GM12878 (cell line): ENCODE data around the gene SLC3A2. TPM values are rescaled to one million over a fixed set of nuclear protein-coding genes. Genes with fewer than 3 reads are reported as not detected.
A peak's percentile ranks its signal among the peaks of the same experiment; 100 is the strongest.

Source experiments
- BCLAF1 ChIP-seq: fragments of 450-650 bp; IDR thresholded peaks from 2 replicates; pipeline ENCODE4 v1.6.1; 2017; ENCODE audit warnings: antibody characterized with exemption, mild to moderate bottlenecking, moderate library complexity
- CBX3 ChIP-seq: fragments of 200-600 bp; sonication (generic); IDR thresholded peaks from 2 replicates; pipeline ENCODE4 v1.6.1; 2016; ENCODE audit warnings: low read depth, borderline replicate concordance
- CREB1 ChIP-seq: IDR thresholded peaks from 2 replicates; pipeline ENCODE4 v1.6.1; 2012; ENCODE audit warnings: low read depth, mild to moderate bottlenecking, inconsistent platforms
- IKZF1 ChIP-seq: fragments of 450-650 bp; conservative IDR thresholded peaks from 2 replicates; pipeline ENCODE4 v1.6.1; 2017; ENCODE audit warnings: antibody characterized with exemption, mild to moderate bottlenecking
- IRF4 ChIP-seq: IDR thresholded peaks from 2 replicates; pipeline ENCODE4 v1.6.1; 2011; ENCODE audit warnings: low read depth, low read length
- KLF5 ChIP-seq: fragments of 450-650 bp; IDR thresholded peaks from 2 replicates; pipeline ENCODE4 v1.6.1; 2014; ENCODE audit warnings: mild to moderate bottlenecking; ENCODE audit not compliant: partially characterized antibody
- MTA3 ChIP-seq: IDR thresholded peaks from 2 replicates; pipeline ENCODE4 v1.6.1; 2012; ENCODE audit warnings: low read length, inconsistent platforms, borderline replicate concordance
- MYC ChIP-seq: IDR thresholded peaks from 2 replicates; pipeline ENCODE4 v1.6.1; 2011; ENCODE audit warnings: mild to moderate bottlenecking, low read length, moderate library complexity, inconsistent platforms; ENCODE audit not compliant: insufficient read depth, insufficient replicate concordance, insufficient read length, severe bottlenecking
- NFYB ChIP-seq: IDR thresholded peaks from 2 replicates; pipeline ENCODE4 v1.6.1; 2011; ENCODE audit warnings: low read depth, mild to moderate bottlenecking, low read length, improper control_type of control experiment, moderate library complexity; ENCODE audit not compliant: insufficient read depth
- NKRF ChIP-seq: fragments of 450-650 bp; conservative IDR thresholded peaks from 2 replicates; pipeline ENCODE4 v1.6.1; 2017; ENCODE audit warnings: mild to moderate bottlenecking, moderate library complexity
- PKNOX1 ChIP-seq: fragments of 450-650 bp; IDR thresholded peaks from 2 replicates; pipeline ENCODE4 v1.6.1; 2016; ENCODE audit warnings: mild to moderate bottlenecking
- POU2F2 ChIP-seq: IDR thresholded peaks from 3 replicates; pipeline ENCODE4 v1.6.1; 2011; ENCODE audit warnings: low read depth, mild to moderate bottlenecking, low read length, borderline replicate concordance
- RAD51 ChIP-seq: fragments of 450-650 bp; IDR thresholded peaks from 2 replicates; pipeline ENCODE4 v1.6.1; 2016; ENCODE audit warnings: moderate library complexity, mild to moderate bottlenecking, inconsistent platforms
- SIX5 ChIP-seq: IDR thresholded peaks from 2 replicates; pipeline ENCODE4 v1.6.1; 2011; ENCODE audit warnings: mild to moderate bottlenecking, low read depth, low read length, moderate library complexity; ENCODE audit not compliant: severe bottlenecking
- SMARCA5 ChIP-seq: fragments of 450-650 bp; IDR thresholded peaks from 2 replicates; pipeline ENCODE4 v1.6.1; 2017; ENCODE audit warnings: mild to moderate bottlenecking
- SREBF1 ChIP-seq: IDR thresholded peaks from 2 replicates; pipeline ENCODE4 v1.6.1; 2012; ENCODE audit warnings: mild to moderate bottlenecking, low read length
- ZBTB33 ChIP-seq: fragments of 450-650 bp; IDR thresholded peaks from 2 replicates; pipeline ENCODE4 v1.6.1; 2017; ENCODE audit warnings: mild to moderate bottlenecking
- ZNF622 ChIP-seq: fragments of 450-650 bp; IDR thresholded peaks from 2 replicates; pipeline ENCODE4 v1.6.1; 2017; ENCODE audit warnings: mild to moderate bottlenecking, inconsistent platforms
- polyA plus RNA-seq, 11 experiments: library from polyadenylated mRNA; depleted of rRNA in 4 of 11; unstranded in 6 of 11; stranded (reverse) in 5 of 11; fragments of >200 nt; fragmentation: Nextera tagmentation in 4 of 11; fragmentation: Illumina TruSeq in 1 of 11; extraction: Ambion mirVana in 4 of 11; extraction: Trizol in 1 of 11; gene quantifications; 1 replicate in 1 of 11; 2 replicates in 10 of 11; pipeline versions ENCODE4 v1.2.1 to v1.2.3, GENCODE V29; 2011 to 2016; ENCODE audit warnings: inconsistent platforms in 2 of 11, missing spikeins in 2 of 11, low read depth in 1 of 11
- total RNA-seq, 4 experiments: library from RNA; depleted of rRNA in 3 of 4; stranded (reverse); fragments of >200 nt in 3 of 4; fragmentation: Illumina TruSeq in 1 of 4; extraction: Trizol in 1 of 4; gene quantifications; 2 replicates each; pipeline versions ENCODE4 v1.2.1 to v1.2.3, GENCODE V29; 2013 to 2021

SLC3A2 gene
- total and polyA plus RNA-seq, 10 of the 15 experiments (the other 5 are each of a cell fraction or from before 2014, with no cell fraction given), result 6.9 to 158 (median 106) TPM

GRCh38 chr11:62855571-62856332, 24.9 kb upstream of the SLC3A2 start (continued):
- TF ChIP-seq ZBTB33 (no peak), POU2F2 (peak; percentile 97), CBX3 (no peak), CREB1 (peak; percentile 82), RAD51 (peak; percentile 18; the same call in 1 of the 2 replicates), PKNOX1 (peak; percentile 67; the same call in 1 of the 2 replicates), IKZF1 (peak; percentile 90), BCLAF1 (no peak), SIX5 (peak; percentile 33), KLF5 (peak; percentile 10), SMARCA5 (no peak; the same call in 1 of the 2 replicates), NFYB (0 out of 2 replicates have a peak, but pooled peaks have one; percentile 36), SREBF1 (no peak), NKRF (peak; percentile 94), MYC (peak; percentile 98), IRF4 (peak; percentile 65; the same call in 1 of the 2 replicates), ZNF622 (no peak), MTA3 (peak; percentile 51; the same call in 1 of the 2 replicates)
